ENCODE results near the gene LOX. TPM values are rescaled to one million over a fixed set of nuclear protein-coding genes. Genes with fewer than 3 reads are reported as not detected.

LOX gene
- total and polyA plus RNA-seq, 9 of the 15 experiments (the other 6 are each of a cell fraction or from before 2014, with no cell fraction given) = 0.06 to 0.09 TPM; not detected in 7

GRCh38 chr5:122121479-122122465, 43.7 kb upstream of the LOX start (continued):
- TF ChIP-seq NBN (IDR thresholded peaks at IDR 0.05; ENCODE audit: low read depth) = no peak
- TF ChIP-seq MAZ (CRISPR knock-in tag; conservative IDR thresholded peaks at IDR 0.05 in 1 of 2, IDR thresholded peaks at IDR 0.05 in 1 of 2) = no peak
- TF ChIP-seq HMBOX1 (IDR thresholded peaks at IDR 0.05) = no peak; the same call in none of the 2 replicates
- TF ChIP-seq, protein P1, sequence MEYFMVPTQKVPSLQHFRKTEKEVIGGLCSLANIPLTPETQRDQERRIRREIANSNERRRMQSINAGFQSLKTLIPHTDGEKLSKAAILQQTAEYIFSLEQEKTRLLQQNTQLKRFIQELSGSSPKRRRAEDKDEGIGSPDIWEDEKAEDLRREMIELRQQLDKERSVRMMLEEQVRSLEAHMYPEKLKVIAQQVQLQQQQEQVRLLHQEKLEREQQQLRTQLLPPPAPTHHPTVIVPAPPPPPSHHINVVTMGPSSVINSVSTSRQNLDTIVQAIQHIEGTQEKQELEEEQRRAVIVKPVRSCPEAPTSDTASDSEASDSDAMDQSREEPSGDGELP (CRISPR knock-in tag; IDR thresholded peaks at IDR 0.05; ENCODE audit: borderline replicate concordance) = peak; percentile 80
- no peak for TF ChIP-seq POU5F1 (IDR thresholded peaks at IDR 0.05; ENCODE audit: borderline replicate concordance, low read depth, low read length, partially characterized antibody)
- no peak for TF ChIP-seq TCFL5 (CRISPR knock-in tag; conservative IDR thresholded peaks at IDR 0.05)
- TF ChIP-seq NFE2 (IDR thresholded peaks at IDR 0.05; ENCODE audit: low read depth) = peak; percentile 57; the same call in 1 of the 2 replicates
- no peak for TF ChIP-seq ZNF740 (CRISPR knock-in tag; IDR thresholded peaks at IDR 0.05)
- TF ChIP-seq ZNF740 (tag; IDR thresholded peaks at IDR 0.05) = no peak
- TF ChIP-seq SPI1 (IDR thresholded peaks at IDR 0.05; ENCODE audit: borderline replicate concordance, low read depth, low read length) = no peak
- no peak for TF ChIP-seq U2AF1 (optimal IDR thresholded peaks at IDR 0.05; ENCODE audit: low read depth, low read length)
- TF ChIP-seq ZBED1 (IDR thresholded peaks at IDR 0.05) = no peak
- TF ChIP-seq CHCHD3 (CRISPR knock-in tag; IDR thresholded peaks at IDR 0.05) = no peak
- no peak for TF ChIP-seq THRB (CRISPR knock-in tag; conservative IDR thresholded peaks at IDR 0.05)
- no peak for TF ChIP-seq ZNF175 (CRISPR knock-in tag; IDR thresholded peaks at IDR 0.05; ENCODE audit: low read depth)
- TF ChIP-seq, protein P2, sequence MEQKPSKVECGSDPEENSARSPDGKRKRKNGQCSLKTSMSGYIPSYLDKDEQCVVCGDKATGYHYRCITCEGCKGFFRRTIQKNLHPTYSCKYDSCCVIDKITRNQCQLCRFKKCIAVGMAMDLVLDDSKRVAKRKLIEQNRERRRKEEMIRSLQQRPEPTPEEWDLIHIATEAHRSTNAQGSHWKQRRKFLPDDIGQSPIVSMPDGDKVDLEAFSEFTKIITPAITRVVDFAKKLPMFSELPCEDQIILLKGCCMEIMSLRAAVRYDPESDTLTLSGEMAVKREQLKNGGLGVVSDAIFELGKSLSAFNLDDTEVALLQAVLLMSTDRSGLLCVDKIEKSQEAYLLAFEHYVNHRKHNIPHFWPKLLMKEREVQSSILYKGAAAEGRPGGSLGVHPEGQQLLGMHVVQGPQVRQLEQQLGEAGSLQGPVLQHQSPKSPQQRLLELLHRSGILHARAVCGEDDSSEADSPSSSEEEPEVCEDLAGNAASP (IDR thresholded peaks at IDR 0.05) = no peak
- no peak for TF ChIP-seq ZNF263 (CRISPR knock-in tag; IDR thresholded peaks at IDR 0.05; ENCODE audit: borderline replicate concordance)
- TF ChIP-seq HNRNPL (IDR thresholded peaks at IDR 0.05; ENCODE audit: low read depth, low read length) = no peak

Measured in K562 (cell line).